GM18907 (cell line): ENCODE data around the gene CORO6.

Experiments used
- ATAC-seq: cut with Tn5 transposase; IDR thresholded peaks from one replicate; pipeline ENCODE4 v1.9.1; 2021; ENCODE audit warnings: mild to moderate bottlenecking, moderate library complexity; ENCODE audit not compliant: unreplicated experiment

The CORO6 gene

DNA sequence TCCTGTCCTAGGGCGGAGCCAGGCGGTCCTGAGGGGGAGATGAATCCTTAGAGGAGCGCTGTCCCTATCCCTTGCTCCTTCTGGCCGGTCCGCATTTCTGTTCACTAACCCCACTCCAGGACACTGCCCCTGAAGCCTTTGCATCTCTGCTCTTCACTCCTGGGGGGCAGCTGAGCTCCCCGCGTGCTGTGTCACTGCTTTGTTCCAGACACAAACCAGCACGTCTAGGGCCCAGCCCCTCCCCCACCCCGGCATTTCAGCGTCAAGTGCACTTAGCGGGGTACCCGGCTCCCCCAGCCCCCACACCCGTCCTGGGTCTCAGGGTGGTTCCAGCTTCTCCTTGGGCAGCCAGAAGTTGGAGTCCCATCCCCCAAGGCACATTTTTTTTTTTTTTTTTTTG lies 8.9 kb downstream of the CORO6 start:
- ATAC-seq = no peak

DNA sequence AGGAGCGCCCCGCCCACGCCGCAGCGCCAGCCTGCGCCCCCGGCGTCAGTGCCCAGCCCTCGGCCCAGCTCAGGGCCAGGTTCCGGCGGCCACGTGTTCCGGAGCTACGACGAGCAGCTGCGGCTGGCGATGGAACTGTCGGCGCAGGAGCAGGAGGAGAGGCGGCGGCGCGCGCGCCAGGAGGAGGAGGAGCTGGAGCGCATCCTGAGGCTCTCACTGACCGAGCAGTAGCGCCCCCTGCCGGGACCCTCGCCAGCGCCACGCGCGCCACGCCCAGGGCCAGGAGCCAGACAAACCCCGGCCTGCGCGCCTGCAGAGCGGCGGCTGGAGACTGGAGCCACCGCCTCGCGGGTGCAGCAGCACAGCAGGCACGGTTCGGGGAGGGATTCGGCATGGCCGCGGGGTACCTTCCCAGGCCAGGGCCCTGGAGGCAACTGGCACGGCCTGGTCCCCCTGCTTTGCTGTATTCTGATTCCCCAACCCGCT lies 9.3 kb downstream of the CORO6 start:
- ATAC-seq = no peak

DNA sequence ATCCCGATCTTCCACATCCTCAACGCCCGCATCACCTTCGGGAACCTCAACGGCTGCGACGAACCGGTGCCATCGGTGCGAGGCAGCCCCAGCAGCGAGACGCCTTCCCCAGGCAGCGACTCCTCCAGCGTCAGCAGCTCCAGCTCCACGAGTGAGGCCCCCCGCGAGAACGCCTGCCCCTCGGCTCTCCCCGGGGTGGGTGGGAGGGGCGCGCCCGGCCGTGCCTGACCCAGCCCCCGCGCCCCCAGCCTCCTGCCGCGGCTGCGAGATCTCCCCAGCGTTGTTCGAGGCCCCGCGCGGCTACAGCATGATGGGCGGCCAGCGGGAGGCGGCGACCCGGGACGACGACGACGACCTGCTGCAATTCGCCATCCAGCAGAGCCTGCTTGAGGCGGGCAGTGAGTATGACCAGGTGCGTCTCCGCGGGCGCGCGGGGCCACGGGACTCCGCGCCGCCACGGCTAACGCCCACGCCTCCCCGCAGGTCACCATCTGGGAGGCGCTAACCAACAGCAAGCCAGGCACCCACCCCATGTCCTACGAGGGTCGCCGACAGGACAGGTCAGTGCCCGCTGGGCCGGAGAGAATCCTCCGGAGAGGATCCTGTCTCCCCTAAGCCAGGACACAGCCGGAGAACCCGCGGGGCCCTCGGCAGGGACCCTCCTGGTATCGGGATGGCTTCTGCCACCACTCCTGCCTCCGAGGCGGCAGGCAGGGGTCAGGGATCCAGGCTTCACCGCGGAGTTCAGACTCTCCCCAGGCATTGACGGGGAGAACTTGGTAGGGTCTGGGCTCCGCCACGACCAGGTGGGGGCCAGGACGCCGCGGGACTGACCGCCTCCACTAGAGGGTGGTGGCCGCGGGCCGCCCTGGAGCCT lies 10.1 kb downstream of the CORO6 start:
- no peak for ATAC-seq

DNA sequence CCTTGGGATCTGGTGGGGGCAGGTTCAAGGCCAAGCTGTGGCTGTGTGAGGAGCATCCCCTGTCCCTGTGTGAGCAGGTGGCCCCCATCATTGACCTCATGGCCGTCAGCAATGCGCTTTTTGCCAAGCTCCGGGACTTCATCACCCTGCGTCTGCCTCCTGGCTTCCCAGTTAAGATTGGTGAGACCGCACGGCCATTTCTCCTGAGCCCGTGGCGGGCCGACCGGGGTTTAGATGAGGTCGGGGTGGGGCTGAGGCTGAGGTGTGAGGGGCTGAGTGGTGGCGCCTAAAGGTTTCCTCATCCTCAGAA lies 10.7 kb downstream of the CORO6 start:
- no peak for ATAC-seq

DNA sequence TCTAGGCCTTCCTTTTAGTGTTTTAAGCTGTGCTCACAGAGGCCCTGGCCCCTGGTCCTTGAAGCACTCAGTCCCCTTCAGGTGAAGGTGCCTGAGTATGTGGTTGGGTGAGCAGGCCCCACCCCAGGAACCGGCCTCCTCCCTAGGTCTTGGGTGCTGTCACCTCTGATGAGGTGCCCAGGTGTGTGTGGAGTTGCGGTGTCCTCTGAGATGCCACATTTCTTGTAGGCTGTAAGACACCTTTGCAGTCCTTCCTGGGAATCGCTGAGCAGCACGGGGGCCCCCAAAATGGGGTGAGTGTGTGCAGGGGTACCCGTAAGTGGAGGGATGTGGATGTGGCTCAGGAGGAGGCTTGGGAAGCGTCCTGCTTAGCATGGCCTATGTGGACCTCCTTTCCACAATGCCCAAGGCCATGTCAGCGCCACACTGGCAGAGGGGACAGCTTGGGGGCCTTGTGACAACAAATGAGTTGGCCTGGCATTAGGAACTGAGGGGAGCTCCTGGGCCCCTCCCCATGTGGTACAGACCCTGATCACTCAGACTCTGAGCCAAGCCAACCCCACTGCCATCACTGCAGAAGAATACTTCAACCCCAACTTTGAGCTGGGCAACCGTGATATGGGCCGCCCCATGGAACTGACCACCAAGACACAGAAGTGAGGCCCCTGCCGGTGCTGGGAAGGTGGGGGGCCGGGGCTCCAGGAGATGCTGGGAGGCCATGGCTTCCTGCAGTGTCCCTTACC lies 11.2 kb downstream of the CORO6 start:
- ATAC-seq = no peak

DNA sequence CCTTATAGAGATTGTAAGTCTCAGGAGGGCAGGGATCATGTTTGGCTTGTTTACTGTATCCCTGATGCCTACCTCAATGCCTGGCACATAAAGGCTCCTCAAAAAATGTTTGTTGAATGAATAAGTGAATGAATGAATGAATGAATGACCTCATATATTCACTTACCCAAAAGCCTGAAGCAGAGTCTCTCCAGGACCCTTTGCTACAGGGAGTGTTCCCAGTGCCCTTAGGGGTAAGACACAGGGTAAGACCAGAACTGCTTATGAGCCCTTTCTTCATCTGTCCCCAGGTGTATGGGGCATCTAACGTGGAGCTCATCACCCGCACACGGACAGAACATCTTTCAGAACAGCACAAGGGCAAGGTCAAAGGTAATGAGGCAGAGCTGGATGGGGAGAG lies 12.3 kb downstream of the CORO6 start:
- no peak for ATAC-seq

DNA sequence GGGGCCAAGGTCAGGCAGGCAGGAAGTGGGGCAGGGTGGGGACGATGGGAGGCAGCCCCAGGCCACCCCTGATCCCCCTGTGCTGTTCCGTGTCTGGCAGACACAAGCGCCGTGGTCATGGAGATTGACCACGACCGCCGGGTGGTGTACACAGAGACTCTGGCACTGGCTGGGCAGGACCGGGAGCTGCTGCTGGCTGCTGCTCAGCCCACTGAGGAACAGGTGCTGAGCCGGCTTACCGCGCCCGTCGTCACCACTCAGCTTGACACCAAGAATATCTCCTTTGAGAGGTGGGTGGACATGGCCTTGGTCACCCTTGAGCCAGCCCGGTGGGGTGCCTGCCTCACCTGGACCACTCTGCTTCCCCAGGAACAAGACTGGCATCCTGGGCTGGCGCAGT lies 13.7 kb downstream of the CORO6 start:
- no peak for ATAC-seq

DNA sequence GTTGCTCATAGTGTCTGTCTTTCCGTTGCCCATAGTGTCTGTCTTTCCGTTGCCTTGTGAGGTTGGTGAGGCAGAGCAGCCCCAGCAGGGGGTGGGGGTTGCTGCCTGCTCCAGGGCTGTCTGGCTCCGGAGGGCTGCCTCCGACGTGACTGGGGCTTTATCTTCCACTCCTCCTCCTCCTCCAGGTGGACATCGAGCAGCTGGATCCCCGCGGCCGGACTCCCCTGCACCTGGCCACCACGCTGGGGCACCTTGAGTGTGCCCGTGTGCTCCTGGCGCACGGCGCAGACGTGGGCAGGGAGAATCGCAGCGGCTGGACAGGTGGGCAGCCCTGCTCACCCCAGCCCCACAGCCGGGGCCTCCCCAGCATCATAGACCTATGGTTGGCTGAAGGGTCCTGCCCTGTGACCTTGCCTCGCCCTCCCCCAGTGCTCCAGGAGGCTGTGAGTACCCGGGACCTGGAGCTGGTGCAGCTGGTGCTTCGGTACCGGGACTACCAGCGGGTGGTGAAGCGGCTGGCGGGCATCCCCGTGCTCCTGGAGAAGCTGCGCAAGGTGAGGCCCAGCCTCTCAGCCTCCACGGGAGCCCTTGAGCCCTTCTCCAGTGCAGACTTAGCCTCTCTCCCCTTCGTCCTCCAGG lies 15.0 kb downstream of the CORO6 start:
- ATAC-seq = no peak

DNA sequence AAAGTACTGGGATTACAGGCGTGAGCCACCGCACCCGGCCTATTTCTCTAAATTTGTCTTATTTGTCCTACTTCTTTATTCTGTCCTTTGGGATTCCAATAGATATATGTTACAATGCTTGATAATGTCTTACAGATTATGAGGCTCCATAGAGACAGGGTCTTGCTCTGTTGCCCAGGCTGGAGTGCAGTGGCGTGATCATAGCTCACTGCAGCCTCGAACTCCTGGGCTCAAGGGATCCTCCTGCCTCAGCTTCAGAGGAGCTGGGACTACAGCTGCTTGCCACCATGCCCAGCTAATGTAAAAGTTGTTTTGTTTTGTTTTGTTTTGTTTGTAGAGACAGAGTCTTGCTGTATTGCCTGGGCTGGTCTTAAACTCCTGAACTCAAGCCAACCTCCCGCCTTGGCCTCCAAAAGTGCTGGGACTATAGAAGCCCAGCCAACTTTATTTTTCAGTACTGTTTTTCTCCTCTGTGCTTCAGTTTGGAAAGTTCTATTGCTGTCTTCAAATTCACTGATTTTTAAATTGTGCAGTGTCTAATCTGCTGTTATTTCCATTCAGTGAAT lies 19.5 kb downstream of the CORO6 start:
- no peak for ATAC-seq

DNA sequence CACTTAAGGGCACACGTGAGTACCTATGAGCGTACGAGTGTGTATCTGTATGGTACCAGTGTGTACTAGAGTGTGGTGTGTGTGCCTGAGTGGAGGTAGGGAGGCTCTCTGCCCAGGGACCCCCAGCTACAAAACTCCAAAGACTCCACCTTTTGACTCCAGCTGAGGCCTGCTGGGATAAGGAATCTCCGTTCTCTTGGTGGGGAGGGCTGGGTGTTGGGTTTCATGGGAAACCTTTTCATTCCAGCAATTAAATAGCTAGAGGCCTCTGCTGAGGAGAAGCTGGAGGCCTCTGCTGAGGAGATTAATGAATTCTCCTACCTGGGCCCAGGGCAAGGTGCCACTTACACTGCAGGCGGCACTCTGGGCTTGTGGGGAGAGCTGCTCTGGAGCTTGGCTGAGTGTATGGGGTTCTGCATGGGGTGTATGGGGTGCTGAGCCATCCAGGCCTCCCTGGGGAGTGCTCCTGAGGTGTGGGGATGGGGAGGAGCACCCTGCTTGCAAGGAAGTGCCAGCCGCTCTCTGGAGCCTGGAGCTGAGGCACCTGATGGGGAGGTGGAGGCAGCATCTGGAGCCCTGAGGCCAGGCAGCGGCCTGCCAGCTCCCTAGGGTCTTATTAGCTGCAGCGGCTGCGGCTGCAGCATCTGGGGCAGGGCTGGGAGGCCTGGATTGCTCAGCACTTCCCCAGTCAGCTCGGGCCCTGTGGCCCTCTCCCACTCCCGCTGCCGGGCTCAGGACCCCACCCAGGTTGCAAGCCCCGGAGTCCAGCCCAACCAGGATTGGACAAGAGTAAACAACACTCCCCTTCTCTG lies 25.1 kb downstream of the CORO6 start:
- ATAC-seq = no peak

DNA sequence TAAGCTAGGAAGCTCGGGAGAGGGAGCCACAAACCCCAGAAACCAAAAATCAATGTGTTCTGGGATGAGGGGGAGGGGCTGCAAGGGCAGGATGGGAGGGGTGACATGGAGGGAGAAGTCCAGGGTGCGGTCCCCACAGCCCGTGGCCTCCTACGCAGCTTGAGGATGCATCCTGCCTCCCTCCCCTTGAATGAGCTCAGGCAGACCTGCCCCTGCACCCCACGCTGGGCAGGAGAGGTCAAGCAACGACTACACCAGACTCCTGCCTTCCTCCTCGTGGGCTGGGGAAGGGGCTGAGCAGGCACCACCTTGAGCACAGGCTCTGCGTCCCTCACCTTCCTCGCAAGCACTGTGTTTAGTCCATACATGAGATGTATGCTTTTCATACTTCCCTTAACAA lies 25.9 kb downstream of the CORO6 start:
- ATAC-seq = no peak

DNA sequence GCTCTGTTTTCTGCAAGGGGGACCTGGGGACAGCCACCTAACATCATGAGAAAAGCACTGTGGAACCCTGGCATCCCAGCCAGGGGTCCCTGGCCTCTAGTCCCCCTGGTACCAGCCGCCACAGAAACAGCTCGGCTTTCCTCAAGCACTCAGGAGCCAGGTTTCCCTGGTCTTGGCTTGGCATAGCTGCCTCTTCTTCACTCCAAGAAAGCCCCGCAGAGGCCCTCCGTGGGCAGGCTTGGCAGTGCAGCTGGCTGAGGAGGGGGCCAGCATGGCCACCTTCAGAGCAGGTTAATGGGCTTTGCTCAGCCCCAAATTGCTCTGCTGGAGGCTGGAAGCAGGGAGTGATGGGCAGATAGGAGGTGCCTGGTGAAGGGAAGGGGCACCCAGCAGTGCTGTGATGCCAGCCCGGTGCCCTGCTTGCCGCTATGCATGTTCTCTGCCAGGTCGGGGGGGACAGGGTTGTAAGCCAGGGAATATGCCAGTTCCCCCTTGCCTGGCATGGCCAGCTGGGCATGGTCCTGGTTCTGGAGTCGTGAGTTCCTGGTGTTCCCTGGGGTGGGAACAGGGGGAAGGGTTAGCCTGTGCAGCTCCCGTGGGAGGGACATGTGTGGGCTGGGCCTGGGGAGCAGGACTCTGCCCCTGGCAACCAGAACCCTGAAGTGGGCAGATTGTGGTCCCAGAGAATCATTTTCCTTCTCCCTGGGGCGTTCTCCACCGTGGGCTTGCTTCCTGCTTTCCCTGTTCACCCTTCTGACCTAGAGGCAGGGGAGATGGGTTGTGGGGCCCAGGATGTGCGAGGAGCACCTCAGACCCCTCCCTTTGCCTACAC lies 26.6 kb downstream of the CORO6 start:
- ATAC-seq = no peak

DNA sequence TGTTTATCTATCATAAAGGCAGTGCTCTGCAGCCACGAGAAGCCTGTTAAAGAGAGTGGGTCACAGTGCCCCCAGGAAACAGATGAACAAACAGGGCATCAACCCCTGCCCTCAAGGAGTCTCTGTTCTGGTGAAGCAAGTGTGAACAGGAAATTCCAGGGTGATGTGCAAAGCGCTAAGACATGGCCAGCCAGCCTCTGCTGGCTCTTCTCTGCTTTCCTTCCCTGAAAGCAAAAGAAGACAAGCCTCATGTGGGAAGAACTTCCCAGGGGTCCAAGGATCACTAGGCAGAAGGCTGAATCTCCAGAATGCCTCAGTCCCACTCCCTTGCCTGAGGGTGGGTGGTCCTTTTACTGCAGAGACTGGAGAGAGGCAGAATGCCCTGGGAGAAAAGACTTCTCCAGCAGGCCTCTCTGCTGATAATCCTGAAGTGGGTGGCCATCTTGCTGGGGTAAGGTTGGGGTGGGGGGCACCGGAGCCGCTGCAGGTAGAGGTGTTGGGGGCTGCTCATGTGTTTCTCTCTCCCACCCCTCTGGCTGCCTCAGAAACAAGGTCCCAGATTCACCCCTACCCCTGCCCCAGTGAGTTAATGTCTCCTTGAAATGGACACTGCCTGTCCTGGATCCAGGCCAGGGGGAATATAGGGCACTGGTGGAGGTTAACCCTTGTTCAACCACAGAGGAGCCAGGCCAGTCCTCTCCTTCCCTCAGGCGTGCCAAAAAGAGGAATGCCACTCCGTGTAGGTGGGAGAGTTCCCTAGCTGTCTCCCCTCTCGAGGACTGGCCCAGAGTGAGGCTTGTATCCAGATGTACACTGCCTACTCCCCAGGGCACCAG lies 27.4 kb downstream of the CORO6 start:
- ATAC-seq = no peak

DNA sequence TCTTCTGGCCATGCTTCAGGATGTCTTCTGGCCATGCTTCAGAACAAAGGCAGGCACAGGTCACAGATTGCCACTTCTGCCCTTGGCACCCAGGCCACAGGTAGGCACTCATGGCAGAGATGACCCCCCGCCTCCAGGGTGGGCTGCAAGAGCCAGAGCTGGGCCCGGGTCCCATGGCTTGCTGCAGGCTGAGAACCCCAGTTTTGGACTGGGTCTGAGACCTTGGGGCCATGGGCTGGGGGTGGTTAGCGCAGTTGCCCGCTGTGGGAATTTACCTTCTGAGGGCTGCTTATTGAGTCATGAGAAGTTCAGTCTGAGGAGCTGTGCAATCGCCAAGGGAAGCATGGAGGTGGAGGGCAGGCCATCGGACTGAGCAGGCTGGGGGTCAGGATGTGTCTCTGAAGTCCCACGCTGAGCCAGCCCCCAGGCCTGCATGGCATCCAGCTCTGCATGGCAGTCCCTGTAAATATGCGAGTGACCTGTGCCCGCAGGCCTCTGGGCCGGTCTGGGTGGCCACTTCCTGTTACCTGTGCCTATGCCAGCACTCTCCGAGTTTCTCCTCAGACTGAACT lies 28.1 kb downstream of the CORO6 start:
- no peak for ATAC-seq

DNA sequence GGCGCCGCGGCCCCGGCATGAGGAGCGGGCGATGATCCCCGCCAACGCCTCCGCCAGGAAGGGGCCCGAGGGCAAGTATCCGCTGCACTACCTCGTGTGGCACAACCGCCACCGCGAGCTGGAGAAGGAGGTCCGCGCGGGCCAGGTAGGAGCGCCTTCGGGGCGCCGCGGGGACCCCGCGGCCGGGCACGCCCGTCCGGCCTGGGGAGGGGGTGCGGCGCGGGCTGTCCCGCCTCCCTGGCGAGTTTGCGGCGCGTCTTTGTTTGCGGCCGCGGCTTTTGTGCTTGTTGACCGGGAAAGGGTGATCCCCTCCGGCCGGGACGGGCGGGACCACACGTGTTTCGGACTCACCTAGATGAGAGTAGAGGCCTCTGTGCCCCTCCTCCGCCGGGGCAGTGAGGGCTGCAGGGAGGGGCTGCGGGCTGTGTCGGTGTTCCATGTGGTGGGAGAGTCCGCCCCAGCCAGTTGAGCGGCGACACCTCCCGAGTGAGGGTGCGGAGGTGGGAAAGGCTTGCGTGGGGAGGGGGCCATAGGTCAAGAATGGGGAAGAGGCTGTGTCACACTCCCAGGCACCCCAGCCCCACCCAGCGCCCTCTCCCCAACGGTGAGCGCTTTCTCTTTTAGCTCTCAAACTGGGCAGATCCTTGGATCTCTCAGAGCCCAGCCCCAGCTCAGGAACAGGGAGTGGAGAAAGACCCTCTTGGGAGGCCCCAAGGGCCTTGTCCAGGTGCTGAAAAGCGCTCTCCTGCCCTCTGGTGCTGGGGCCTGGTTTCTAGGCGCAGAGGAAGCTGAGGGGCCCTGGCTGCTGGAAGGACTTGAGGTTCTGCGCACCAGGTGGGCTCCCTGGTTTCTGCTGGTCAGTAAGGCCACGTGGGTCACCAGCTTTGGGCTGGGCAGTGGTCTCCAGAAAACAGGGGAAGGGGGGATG lies 28.9 kb downstream of the CORO6 start:
- ATAC-seq = no peak

DNA sequence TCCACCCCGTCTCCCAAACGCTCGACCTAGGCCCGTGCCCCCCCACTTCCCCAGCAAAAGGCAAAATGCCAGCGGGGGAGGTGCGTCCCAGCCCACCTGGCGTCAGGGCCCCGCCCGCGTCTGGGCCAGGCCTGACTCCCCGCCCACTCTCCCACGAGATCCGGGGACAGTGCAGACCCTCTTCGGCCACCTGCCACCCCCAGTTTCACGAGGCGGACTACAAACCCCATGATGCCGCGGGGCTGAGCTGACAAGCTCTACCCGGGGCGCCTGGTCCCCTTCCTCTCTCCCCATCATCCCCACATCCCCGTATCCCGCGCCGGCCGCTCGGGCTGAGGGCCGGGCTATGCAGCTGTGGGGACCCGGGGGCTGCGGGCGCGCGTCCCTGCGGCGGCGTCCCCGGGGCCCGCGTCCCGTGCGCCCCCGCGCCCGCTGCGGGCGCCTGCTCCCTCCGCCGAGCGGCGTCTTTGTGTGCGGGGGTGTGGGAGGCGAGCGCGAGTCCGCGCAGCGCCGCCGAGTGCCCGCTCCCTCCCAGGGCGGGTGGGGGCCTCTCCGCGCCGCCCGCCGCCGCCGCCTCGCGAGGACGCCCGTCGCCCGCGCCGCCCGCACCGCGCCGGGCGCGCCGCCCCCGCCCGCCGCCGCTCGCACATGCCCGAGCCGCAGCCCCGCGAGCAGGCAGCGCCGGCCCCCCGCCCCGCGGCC lies 29.7 kb downstream of the CORO6 start, which contains the start of gene ANKRD13B:
Gene ANKRD13B (plus strand): TSS at position 283 of the 702 bp plus-strand sequence. CDS start 490 bp downstream, outside the sequence.
- ATAC-seq = no peak
